Middle frontal gyrus (tissue), 1 donor: Measurements from ENCODE around the gene SCML2.
"Not testable (repeated sequence)": the region's sequence is repeated elsewhere in the genome, so short reads cannot be mapped to it uniquely, and the experiment has no call there.

ENCODE experiments used
- DNase-seq: peaks from one replicate; pipeline ENCODE4 v3.0.0-alpha.2; 2015; ENCODE audit warnings: low spot score; ENCODE audit errors: extremely low spot score

SCML2 gene

DNA sequence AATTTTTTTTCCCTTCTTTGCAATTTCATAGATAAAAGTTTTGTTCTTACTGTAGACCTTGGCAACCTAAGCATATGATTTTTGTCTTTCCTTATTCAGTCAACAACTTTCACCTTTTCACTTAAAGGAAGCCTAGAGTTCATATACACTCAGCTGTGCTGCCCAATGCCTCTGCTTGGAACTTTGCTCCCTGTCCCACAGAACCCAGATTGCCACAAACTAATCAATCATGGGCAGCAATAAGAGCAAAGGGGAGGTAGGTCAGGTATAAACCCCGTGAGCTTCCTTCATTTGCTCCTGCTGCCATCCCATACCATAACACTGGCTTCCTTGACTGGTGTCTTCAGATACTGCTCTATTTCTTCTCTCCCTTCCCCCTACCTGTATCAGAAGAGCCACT is 82.8 kb downstream of the SCML2 start:
- no peak for DNase-seq

DNA sequence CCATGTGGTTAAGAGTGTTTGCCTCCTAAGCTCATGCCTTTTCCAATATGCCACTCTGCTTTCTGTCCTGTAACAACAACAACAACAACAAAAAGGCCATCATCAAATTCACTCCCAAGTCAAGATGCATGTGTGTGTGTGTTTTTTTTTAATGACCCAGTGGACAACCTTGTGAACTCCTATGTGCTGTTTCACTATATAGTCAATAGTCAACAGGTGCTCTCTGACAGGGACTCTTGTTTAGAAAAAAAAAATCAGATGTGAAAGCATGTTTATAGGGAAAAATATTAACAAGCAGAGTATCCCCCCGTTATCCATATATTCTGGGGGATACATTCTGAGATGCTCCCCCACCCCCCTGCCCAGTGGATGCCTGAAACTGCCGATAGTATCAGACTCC is 83.2 kb downstream of the SCML2 start:
- DNase-seq = no peak

GRCh38 chrX:18255059-18255458 is 99.4 kb downstream of the SCML2 start:
- no peak for DNase-seq

GRCh38 chrX:18252644-18253359 is 101.7 kb downstream of the SCML2 start:
- no peak for DNase-seq

GRCh38 chrX:18229646-18230045 is 124.8 kb downstream of the SCML2 start:
- not testable (repeated sequence) for DNase-seq

DNA sequence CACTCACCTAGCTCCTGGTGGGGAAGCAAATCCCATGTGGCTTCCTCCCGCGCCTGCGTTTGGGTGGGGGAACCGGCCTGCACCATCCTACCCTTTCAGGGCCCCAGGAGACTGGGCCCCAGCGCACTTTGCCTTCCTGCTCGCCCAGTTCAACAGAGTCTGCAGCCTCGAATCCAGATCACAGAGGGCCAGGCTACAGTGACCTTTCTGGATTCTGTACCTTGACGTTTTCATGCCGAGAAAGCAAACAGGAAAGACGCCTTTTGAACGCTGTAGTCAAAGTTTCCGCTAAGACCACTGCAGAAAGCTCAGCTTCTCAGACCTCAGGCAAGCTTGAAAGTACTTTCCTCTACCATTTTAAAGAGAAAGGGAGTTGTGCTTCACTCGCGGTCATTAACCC is 126.4 kb downstream of the SCML2 start:
- DNase-seq = no peak

- no peak for DNase-seq
Measured at GRCh38 chrX:18227458-18227857, 127.0 kb downstream of the SCML2 start.

- no peak for DNase-seq
Measured at GRCh38 chrX:18220786-18221185, 133.7 kb downstream of the SCML2 start, which contains the start of gene BEND2. Gene BEND2, minus strand, starts transcription at chrX:18220886. Its CDS starts 136 bp downstream, at chrX:18220750.

GRCh38 chrX:18210470-18210869 is 144.0 kb downstream of the SCML2 start:
- no peak for DNase-seq

DNA sequence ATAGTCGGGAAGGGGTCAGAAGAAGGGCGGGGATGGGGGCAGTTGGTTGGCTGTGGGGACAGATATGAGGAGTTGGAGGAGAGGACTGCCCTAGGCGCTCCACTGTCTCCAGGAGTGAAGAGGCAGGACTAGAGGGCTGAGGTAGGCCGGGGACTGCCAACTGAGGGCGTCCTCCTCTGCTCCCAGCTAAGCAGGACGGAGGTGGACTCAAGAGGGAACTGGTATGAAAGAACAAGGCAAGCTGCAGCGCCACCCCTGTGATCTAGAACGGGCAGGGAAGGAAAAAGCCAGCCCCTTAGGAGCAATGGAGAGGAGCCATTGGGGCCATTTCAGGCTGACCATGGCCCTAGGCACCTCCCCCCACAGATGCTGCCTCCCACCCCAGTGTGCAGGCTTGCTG is 147.8 kb downstream of the SCML2 start:
- DNase-seq = no peak

- DNase-seq = no peak
Measured at GRCh38 chrX:18203631-18204030, 150.9 kb downstream of the SCML2 start.

GRCh38 chrX:18194688-18195087 is 159.8 kb downstream of the SCML2 start:
- DNase-seq = no peak
